GM19240 (cell line): ENCODE results near the gene MALRD1.
"Not testable (repeated sequence)": the region's sequence is repeated elsewhere in the genome, so short reads cannot be mapped to it uniquely, and the experiment has no call there.

Source experiments
- DNase-seq: peaks from one replicate; pipeline ENCODE4 v3.0.0; 2011; ENCODE audit warnings: low spot score; ENCODE audit not compliant: insufficient read length

The MALRD1 gene

GRCh38 chr10:19769826-19770225 is 721.2 kb downstream of the MALRD1 start:
- not testable (repeated sequence) for DNase-seq

GRCh38 chr10:19772972-19773371 is 724.4 kb downstream of the MALRD1 start:
- no peak for DNase-seq

GRCh38 chr10:19775296-19775695 is 726.7 kb downstream of the MALRD1 start:
- DNase-seq, result no peak

- no peak for DNase-seq
Observed at GRCh38 chr10:19777806-19778205, 729.2 kb downstream of the MALRD1 start.

GRCh38 chr10:19778996-19779395 is 730.4 kb downstream of the MALRD1 start:
- DNase-seq, result no peak

- DNase-seq, result no peak
Observed at GRCh38 chr10:19782430-19783089, 734.0 kb downstream of the MALRD1 start.

- no peak for DNase-seq
Observed at GRCh38 chr10:19783721-19784120, 735.1 kb downstream of the MALRD1 start.
